Transverse colon (tissue), 4 donors: ENCODE results near the gene UTP14C.

Experiments
- EP300 ChIP-seq: sonication (generic); formaldehyde crosslinking; IDR thresholded peaks from one replicate; pipeline ENCODE4 v1.6.1; 2017; ENCODE audit warnings: antibody characterized with exemption, low read depth
- POLR2A ChIP-seq: fragments of 450-650 bp; IDR thresholded peaks from one replicate; pipeline ENCODE4 v1.6.1; 2016; ENCODE audit warnings: antibody characterized with exemption, mild to moderate bottlenecking, moderate library complexity
- POLR2AphosphoS5 ChIP-seq, 3 donors: sonication (generic); formaldehyde crosslinking; IDR thresholded peaks; one replicate each; pipeline ENCODE4 v1.6.1; 2016; ENCODE audit warnings: antibody characterized with exemption in 3 of 3
- TF ChIP-seq, protein P1 (sequence below), 5 experiments: fragments of 200-600 bp in 3 of 5; fragments of 450-650 bp in 2 of 5; sonication (generic) in 3 of 5; IDR thresholded peaks; 1 replicate in 2 of 5; 2 replicates in 3 of 5; pipeline ENCODE4 v1.5.1; 2016 to 2017; ENCODE audit warnings: antibody characterized with exemption in 5 of 5, inconsistent platforms in 3 of 5, mild to moderate bottlenecking in 2 of 5, moderate library complexity in 1 of 5

DNA sequence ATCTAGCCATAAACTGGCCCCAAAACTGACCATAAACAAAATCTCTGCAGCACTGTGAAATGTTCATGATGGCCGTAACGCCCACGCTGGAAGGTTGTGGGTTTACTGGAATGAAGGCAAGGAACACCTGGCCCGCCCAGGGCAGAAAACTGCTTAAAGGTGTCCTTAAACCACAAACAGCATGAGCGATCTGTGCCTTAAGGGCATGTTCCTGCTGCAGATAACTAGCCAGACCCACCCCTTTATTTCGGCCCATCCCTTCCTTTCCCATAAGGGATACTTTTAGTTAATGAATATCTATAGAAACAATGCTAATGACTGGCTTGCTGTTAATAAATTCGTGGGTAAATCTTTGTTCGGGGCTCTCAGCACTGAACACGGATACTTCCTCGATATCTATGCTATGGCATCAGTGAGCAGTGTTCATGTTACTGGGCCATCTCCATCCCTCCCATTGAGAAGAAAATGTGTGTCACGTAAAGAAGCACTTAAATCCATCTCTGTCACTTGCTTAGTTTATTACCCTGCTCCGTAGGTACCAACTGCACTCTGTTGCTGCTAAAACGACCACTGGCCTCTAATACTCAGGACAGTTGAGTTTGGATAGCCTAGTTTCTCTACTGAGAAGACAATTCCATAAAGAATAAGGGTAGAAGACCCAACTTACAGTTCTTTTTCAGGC is 18.5 kb upstream of the UTP14C start:
- TF ChIP-seq, protein P1, sequence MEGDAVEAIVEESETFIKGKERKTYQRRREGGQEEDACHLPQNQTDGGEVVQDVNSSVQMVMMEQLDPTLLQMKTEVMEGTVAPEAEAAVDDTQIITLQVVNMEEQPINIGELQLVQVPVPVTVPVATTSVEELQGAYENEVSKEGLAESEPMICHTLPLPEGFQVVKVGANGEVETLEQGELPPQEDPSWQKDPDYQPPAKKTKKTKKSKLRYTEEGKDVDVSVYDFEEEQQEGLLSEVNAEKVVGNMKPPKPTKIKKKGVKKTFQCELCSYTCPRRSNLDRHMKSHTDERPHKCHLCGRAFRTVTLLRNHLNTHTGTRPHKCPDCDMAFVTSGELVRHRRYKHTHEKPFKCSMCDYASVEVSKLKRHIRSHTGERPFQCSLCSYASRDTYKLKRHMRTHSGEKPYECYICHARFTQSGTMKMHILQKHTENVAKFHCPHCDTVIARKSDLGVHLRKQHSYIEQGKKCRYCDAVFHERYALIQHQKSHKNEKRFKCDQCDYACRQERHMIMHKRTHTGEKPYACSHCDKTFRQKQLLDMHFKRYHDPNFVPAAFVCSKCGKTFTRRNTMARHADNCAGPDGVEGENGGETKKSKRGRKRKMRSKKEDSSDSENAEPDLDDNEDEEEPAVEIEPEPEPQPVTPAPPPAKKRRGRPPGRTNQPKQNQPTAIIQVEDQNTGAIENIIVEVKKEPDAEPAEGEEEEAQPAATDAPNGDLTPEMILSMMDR (IDR thresholded peaks at IDR 0.05) = no peak
- TF ChIP-seq POLR2A (no peak), POLR2AphosphoS5 (IDR thresholded peaks at IDR 0.05) (no peak), EP300 (no peak)
